ENCODE results near the gene GPC1. TPM values are rescaled to one million over a fixed set of nuclear protein-coding genes. Genes with fewer than 3 reads are reported as not detected.
"Not testable (repeated sequence)": the region's sequence is repeated elsewhere in the genome, so short reads cannot be mapped to it uniquely, and the experiment has no call there.

Gene GPC1
- polyA plus RNA-seq, 1 donor, result 28.1 TPM

GRCh38 chr2:240466579-240467148, 31.2 kb downstream of the GPC1 start:
- DNase-seq, result no peak

GRCh38 chr2:240467149-240467642, 31.7 kb downstream of the GPC1 start:
- no peak for DNase-seq

- DNase-seq, result no peak
Measured at GRCh38 chr2:240467659-240468302, 32.3 kb downstream of the GPC1 start.

- no peak for DNase-seq
Measured at GRCh38 chr2:240468303-240469238, 33.1 kb downstream of the GPC1 start.

GRCh38 chr2:240469239-240469636, 33.8 kb downstream of the GPC1 start:
- DNase-seq, result no peak

GRCh38 chr2:240469740-240470139, 34.3 kb downstream of the GPC1 start:
- DNase-seq, result no peak

GRCh38 chr2:240472078-240472790, 36.8 kb downstream of the GPC1 start:
- no peak for DNase-seq

GRCh38 chr2:240473211-240473610, 37.7 kb downstream of the GPC1 start:
- no peak for DNase-seq

- DNase-seq, result no peak
Measured at GRCh38 chr2:240477916-240478315, 42.5 kb downstream of the GPC1 start.

GRCh38 chr2:240478346-240479110, 43.1 kb downstream of the GPC1 start:
- DNase-seq, result no peak

- DNase-seq, result no peak
Measured at GRCh38 chr2:240479111-240479501, 43.6 kb downstream of the GPC1 start.

GRCh38 chr2:240480834-240481623, 45.6 kb downstream of the GPC1 start:
- DNase-seq, result no peak

GRCh38 chr2:240481720-240482119, 46.3 kb downstream of the GPC1 start:
- no peak for DNase-seq

- no peak for DNase-seq
Measured at GRCh38 chr2:240482141-240482540, 46.7 kb downstream of the GPC1 start.

- no peak for DNase-seq
Measured at GRCh38 chr2:240491483-240491882, 56.0 kb downstream of the GPC1 start.

- DNase-seq, result no peak
Measured at GRCh38 chr2:240494194-240494793, 58.8 kb downstream of the GPC1 start.

- not testable (repeated sequence) for DNase-seq
Measured at GRCh38 chr2:240494942-240495341, 59.5 kb downstream of the GPC1 start.

GRCh38 chr2:240497082-240497481, 61.6 kb downstream of the GPC1 start:
- not testable (repeated sequence) for DNase-seq

- DNase-seq, result no peak
Measured at GRCh38 chr2:240498171-240498957, 62.9 kb downstream of the GPC1 start.

- no peak for DNase-seq
Measured at GRCh38 chr2:240498958-240499260, 63.4 kb downstream of the GPC1 start.

Data from left kidney (tissue), 2 donors.